ENCODE measurements around the gene PLEKHA6. TPM values are rescaled to one million over a fixed set of nuclear protein-coding genes. Genes with fewer than 3 reads are reported as not detected.

PLEKHA6 gene
- total and polyA plus RNA-seq, 2 of the 8 experiments (the other 6 are each of a cell fraction or from before 2014, with no cell fraction given), result 4.8 to 20.2 TPM

DNA sequence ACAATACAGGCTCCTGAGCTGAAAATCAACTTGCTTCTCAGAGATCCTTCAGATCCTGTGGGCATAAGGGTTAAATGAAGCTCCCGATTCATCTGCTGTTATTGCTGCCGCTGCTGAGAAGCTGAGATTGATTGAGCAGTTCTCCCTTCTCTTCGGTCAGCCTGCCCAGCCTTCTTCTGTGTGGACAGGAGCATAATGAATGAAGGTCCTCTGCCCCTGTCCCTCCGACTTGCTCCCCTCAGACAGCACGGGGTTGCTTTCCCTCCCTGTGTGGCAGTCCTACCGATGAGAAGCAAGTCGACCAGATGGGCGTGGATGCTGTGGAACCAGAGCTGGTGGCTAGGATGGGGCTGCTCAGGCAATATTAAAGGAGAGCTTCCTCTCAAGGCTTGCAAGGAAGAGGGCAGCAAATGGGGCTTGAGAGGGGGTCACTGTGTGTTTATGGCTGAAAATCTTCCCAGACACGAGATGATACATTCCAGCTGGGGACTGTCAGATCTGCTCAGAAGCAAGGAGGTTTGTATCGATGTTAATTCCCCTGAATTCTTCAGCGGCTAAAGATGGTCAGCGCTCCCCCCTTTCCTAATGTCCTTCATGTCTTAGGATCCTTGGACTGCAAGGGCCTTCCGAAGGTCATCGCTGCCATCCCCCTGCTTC lies 82.0 kb downstream of the PLEKHA6 start (continued):
- TF ChIP-seq NANOG (IDR thresholded peaks at IDR 0.05; ENCODE audit: insufficient read depth, low read depth, low read length, poor library complexity, severe bottlenecking) (no peak), TBP (IDR thresholded peaks at IDR 0.05; ENCODE audit: low read depth, low read length) (no peak), TAF1 (IDR thresholded peaks at IDR 0.05; ENCODE audit: low read depth, low read length) (no peak)
- TF ChIP-seq, protein P1, sequence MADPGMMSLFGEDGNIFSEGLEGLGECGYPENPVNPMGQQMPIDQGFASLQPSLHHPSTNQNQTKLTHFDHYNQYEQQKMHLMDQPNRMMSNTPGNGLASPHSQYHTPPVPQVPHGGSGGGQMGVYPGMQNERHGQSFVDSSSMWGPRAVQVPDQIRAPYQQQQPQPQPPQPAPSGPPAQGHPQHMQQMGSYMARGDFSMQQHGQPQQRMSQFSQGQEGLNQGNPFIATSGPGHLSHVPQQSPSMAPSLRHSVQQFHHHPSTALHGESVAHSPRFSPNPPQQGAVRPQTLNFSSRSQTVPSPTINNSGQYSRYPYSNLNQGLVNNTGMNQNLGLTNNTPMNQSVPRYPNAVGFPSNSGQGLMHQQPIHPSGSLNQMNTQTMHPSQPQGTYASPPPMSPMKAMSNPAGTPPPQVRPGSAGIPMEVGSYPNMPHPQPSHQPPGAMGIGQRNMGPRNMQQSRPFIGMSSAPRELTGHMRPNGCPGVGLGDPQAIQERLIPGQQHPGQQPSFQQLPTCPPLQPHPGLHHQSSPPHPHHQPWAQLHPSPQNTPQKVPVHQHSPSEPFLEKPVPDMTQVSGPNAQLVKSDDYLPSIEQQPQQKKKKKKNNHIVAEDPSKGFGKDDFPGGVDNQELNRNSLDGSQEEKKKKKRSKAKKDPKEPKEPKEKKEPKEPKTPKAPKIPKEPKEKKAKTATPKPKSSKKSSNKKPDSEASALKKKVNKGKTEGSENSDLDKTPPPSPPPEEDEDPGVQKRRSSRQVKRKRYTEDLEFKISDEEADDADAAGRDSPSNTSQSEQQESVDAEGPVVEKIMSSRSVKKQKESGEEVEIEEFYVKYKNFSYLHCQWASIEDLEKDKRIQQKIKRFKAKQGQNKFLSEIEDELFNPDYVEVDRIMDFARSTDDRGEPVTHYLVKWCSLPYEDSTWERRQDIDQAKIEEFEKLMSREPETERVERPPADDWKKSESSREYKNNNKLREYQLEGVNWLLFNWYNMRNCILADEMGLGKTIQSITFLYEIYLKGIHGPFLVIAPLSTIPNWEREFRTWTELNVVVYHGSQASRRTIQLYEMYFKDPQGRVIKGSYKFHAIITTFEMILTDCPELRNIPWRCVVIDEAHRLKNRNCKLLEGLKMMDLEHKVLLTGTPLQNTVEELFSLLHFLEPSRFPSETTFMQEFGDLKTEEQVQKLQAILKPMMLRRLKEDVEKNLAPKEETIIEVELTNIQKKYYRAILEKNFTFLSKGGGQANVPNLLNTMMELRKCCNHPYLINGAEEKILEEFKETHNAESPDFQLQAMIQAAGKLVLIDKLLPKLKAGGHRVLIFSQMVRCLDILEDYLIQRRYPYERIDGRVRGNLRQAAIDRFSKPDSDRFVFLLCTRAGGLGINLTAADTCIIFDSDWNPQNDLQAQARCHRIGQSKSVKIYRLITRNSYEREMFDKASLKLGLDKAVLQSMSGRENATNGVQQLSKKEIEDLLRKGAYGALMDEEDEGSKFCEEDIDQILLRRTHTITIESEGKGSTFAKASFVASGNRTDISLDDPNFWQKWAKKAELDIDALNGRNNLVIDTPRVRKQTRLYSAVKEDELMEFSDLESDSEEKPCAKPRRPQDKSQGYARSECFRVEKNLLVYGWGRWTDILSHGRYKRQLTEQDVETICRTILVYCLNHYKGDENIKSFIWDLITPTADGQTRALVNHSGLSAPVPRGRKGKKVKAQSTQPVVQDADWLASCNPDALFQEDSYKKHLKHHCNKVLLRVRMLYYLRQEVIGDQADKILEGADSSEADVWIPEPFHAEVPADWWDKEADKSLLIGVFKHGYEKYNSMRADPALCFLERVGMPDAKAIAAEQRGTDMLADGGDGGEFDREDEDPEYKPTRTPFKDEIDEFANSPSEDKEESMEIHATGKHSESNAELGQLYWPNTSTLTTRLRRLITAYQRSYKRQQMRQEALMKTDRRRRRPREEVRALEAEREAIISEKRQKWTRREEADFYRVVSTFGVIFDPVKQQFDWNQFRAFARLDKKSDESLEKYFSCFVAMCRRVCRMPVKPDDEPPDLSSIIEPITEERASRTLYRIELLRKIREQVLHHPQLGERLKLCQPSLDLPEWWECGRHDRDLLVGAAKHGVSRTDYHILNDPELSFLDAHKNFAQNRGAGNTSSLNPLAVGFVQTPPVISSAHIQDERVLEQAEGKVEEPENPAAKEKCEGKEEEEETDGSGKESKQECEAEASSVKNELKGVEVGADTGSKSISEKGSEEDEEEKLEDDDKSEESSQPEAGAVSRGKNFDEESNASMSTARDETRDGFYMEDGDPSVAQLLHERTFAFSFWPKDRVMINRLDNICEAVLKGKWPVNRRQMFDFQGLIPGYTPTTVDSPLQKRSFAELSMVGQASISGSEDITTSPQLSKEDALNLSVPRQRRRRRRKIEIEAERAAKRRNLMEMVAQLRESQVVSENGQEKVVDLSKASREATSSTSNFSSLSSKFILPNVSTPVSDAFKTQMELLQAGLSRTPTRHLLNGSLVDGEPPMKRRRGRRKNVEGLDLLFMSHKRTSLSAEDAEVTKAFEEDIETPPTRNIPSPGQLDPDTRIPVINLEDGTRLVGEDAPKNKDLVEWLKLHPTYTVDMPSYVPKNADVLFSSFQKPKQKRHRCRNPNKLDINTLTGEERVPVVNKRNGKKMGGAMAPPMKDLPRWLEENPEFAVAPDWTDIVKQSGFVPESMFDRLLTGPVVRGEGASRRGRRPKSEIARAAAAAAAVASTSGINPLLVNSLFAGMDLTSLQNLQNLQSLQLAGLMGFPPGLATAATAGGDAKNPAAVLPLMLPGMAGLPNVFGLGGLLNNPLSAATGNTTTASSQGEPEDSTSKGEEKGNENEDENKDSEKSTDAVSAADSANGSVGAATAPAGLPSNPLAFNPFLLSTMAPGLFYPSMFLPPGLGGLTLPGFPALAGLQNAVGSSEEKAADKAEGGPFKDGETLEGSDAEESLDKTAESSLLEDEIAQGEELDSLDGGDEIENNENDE (IDR thresholded peaks at IDR 0.05; ENCODE audit: insufficient replicate concordance, low read length), result no peak
